BLaER1 treated with 17β-estradiol and CSF1 and Interleukin-3, amounts not matched to agents 10 nM and 100 nM (cell line): ENCODE data around the gene KDM4F.
"Not testable (repeated sequence)": the region's sequence is repeated elsewhere in the genome, so short reads cannot be mapped to it uniquely, and the experiment has no call there.

ENCODE experiments used
- H3K27ac ChIP-seq, 11 experiments: shearing (Covaris generic); formaldehyde crosslinking; 2 replicates each; pipeline ENCODE4 v1.8.1; 2022
- H3K27me3 ChIP-seq, 11 experiments: shearing (Covaris generic); formaldehyde crosslinking; 2 replicates each; pipeline ENCODE4 v1.8.1; 2022
- H3K36me3 ChIP-seq, 11 experiments: shearing (Covaris generic); formaldehyde crosslinking; 2 replicates each; pipeline ENCODE4 v1.8.1; 2022
- H3K4me1 ChIP-seq, 10 experiments: shearing (Covaris generic); formaldehyde crosslinking; 2 replicates each; pipeline ENCODE4 v1.8.1; 2022
- H3K4me2 ChIP-seq, 11 experiments: shearing (Covaris generic); formaldehyde crosslinking; 2 replicates each; pipeline ENCODE4 v1.8.1; 2022
- H3K4me3 ChIP-seq, 10 experiments: shearing (Covaris generic); formaldehyde crosslinking; 2 replicates each; pipeline ENCODE4 v1.8.1; 2022
- H3K9ac ChIP-seq, 11 experiments: shearing (Covaris generic); formaldehyde crosslinking; 2 replicates each; pipeline ENCODE4 v1.8.1; 2022
- H3K9me3 ChIP-seq, 11 experiments: shearing (Covaris generic); formaldehyde crosslinking; replicated peaks in 1 of 11; 2 replicates each; pipeline ENCODE4 v1.8.1; 2022
- H4K20me1 ChIP-seq, 11 experiments: shearing (Covaris generic); formaldehyde crosslinking; 2 replicates each; pipeline ENCODE4 v1.8.1; 2022
- Cebpa-rat ChIP-seq, 11 experiments: shearing (Covaris generic); IDR thresholded peaks; 2 replicates each; pipeline ENCODE4 v1.8.1; 2022

KDM4F gene

DNA sequence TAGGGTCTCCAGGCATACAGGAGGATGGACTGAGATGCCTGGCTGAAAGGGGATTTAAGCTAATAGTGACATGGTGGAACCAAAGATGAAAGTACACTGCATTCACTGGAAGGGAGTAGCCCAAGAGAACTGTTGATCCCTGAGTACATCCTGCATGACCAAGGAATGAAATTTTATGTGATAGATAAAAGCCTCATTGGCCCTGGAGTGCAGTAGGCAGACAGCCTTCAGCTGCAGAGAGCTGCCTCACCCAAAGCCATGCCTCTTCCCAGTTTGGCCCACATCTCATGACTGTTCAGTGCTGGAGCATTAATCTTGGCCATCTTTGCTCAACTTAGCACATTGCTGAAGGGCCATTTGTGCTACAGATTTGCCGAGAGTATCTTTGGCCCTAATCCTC, 16.2 kb upstream of the KDM4F start:
- H4K20me1 ChIP-seq, result no peaks in the 10 kb centered on the region
- H3K9me3 ChIP-seq, result peaks cover 9 to 14% (median 10%) of the 10 kb centered on the region in 11 experiments
- H3K4me3 ChIP-seq, result no peak overlapping the region
- H3K4me1 ChIP-seq, result no peaks in the 10 kb centered on the region
- H3K9ac ChIP-seq, result no peak overlapping the region
- no peaks in the 10 kb centered on the region for H3K36me3 ChIP-seq
- no peak overlapping the region for H3K4me2 ChIP-seq
- H3K27ac ChIP-seq, result no peak overlapping the region
- TF ChIP-seq Cebpa-rat (IDR thresholded peaks at IDR 0.05), result no peak
- H3K27me3 ChIP-seq, result no peaks in the 10 kb centered on the region

DNA sequence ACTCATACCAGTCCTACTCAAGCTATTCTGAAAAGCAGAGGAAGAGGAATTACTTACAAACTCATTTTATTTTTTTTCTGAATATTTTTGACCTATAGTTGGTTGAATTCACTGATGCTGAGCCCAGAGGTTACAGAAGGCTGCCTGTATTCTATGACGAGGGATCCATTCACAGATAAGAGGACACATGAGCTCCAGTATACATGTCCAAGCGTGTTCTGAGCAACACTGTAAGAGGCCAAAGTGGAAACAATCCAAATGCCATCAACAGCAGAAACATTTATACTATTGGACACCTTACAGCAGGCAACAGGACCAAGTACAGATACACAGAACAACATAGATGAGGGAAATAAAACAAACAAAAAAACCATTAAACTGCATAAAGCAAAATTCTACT, 13.9 kb upstream of the KDM4F start:
- H3K4me1 ChIP-seq, result no peaks in the 10 kb centered on the region
- H3K36me3 ChIP-seq, result no peaks in the 10 kb centered on the region
- no peak overlapping the region for H3K9ac ChIP-seq
- no peak for TF ChIP-seq Cebpa-rat (IDR thresholded peaks at IDR 0.05)
- no peak overlapping the region for H3K4me2 ChIP-seq
- no peaks in the 10 kb centered on the region for H4K20me1 ChIP-seq
- peaks cover 11 to 17% (median 13%) of the 10 kb centered on the region in 11 experiments for H3K9me3 ChIP-seq
- H3K4me3 ChIP-seq, result no peak overlapping the region
- H3K27me3 ChIP-seq, result no peaks in the 10 kb centered on the region
- no peak overlapping the region for H3K27ac ChIP-seq

DNA sequence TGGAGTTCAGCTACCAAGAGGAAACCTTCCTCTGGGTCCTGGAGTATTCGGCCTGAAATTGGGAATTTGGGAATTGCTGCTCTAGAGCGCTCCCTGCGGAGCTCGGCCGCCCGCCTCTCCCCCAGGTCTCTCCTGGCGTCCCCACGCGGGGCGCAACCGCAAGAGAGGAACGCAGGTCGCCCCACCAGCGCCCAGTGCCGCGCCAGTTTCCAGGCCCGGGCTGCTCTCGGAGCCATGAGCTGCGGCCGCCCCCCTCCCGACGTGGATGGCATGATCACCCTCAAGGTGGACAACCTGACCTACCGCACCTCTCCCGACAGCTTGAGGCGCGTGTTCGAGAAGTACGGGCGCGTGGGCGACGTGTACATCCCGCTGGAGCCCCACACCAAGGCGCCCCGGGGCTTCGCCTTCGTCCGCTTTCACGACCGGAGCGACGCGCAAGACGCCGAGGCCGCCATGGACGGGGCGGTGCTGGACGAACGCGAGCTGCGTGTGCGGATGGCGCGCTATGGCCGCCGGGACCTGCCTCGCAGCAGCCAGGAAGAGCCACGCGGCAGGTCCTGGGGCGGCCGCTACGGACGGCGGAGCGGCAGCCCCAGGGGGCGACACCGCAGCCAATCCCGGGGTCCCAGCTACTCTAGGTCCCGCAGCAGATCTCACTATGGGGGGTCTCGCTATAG, 11.7 kb upstream of the KDM4F start:
- H3K27ac ChIP-seq, H3K9ac ChIP-seq, H3K4me1 ChIP-seq, H3K4me3 ChIP-seq, H3K36me3 ChIP-seq, H3K27me3 ChIP-seq, H4K20me1 ChIP-seq, H3K4me2 ChIP-seq: not testable (repeated sequence)
- H3K9me3 ChIP-seq, result peaks cover 11 to 17% (median 13%) of the 10 kb centered on the region in 11 experiments

DNA sequence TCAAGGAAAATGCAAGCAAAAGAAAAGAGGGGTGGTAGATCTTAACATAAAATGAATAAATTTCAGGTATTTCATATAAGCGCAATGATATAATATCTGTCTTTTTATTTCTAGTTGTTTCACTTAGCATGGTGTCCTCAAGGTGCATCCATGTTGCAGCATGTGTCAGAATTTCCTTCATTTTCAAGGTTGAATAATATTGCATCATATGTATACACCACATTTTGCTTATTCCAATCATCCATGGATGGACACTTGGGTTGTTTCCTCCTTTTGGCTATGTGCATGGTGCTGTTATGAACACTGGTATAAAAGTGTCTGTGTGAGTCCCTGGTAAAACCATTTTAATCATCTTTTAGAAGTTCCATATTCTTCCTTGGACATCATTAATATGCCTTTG, 7.0 kb upstream of the KDM4F start:
- TF ChIP-seq Cebpa-rat (IDR thresholded peaks at IDR 0.05), result no peak
- H3K4me1 ChIP-seq, result peaks cover 0 to 4% (median 0%) of the 10 kb centered on the region in 10 experiments; a peak in 1 of 20 replicates
- H4K20me1 ChIP-seq, result no peaks in the 10 kb centered on the region
- no peak overlapping the region for H3K9ac ChIP-seq
- no peaks in the 10 kb centered on the region for H3K36me3 ChIP-seq
- no peaks in the 10 kb centered on the region for H3K27me3 ChIP-seq
- peaks cover 9 to 15% (median 11%) of the 10 kb centered on the region in 11 experiments for H3K9me3 ChIP-seq
- H3K4me2 ChIP-seq, result no peak overlapping the region
- H3K27ac ChIP-seq, result no peak overlapping the region
- no peak overlapping the region for H3K4me3 ChIP-seq

DNA sequence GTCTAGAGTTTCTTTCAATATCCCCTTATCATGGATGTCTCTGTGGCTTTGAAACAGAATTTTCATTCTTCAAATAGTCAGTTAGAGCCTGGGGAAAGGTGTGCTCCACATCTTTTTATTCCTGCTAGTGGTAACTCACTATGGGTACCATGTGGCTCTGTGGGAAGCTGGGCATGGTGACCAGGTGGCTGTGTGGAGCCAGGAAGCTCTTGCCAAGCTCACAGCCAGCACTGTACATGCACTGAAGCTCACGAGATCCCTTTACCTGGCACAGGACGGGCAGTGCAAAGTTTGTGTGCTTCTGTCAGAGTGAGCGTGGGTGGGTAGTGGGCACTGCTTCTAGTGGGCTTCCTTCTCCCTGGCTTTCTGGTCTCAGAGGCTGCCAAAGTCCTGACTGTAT, 6.3 kb upstream of the KDM4F start:
- Histone ChIP-seq H4K20me1 (no peaks in the 10 kb centered on the region), H3K27me3 (no peaks in the 10 kb centered on the region), H3K27ac (no peak overlapping the region), H3K4me1 (peaks cover 0 to 4% (median 0%) of the 10 kb centered on the region in 10 experiments; a peak in 1 of 20 replicates), H3K4me2 (no peak overlapping the region), H3K9ac (no peak overlapping the region), H3K36me3 (no peaks in the 10 kb centered on the region), H3K4me3 (no peak overlapping the region), H3K9me3 (peaks cover 3 to 8% (median 4%) of the 10 kb centered on the region in 11 experiments; a peak in 21 of 22 replicates)
- no peak for TF ChIP-seq Cebpa-rat (IDR thresholded peaks at IDR 0.05)

DNA sequence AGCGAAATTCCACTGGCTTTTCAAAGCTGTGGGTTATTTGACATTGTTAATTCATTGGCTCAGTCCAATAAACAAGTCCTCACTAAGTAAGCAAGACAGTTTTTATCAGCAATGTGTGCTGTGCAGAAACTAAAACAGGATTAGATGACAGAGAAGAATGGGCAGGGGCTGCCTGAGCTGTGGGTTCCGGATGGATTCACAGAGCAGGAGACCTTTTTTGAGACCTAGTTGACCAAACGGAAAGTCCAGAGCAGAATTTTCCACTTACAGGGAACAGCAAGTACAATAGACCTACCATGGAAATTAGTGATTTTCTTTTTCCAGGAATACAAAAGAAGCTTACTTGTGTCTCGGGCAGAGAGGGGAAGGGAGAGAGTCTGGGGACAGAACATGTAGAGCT, 5.2 kb upstream of the KDM4F start:
- no peak overlapping the region for H3K9ac ChIP-seq
- H4K20me1 ChIP-seq, result no peaks in the 10 kb centered on the region
- peaks cover 0 to 8% (median 0%) of the 10 kb centered on the region in 10 experiments; a peak in 5 of 20 replicates for H3K4me1 ChIP-seq
- no peak for TF ChIP-seq Cebpa-rat (IDR thresholded peaks at IDR 0.05)
- H3K4me2 ChIP-seq, result no peak overlapping the region
- no peaks in the 10 kb centered on the region for H3K9me3 ChIP-seq
- no peak overlapping the region for H3K4me3 ChIP-seq
- no peaks in the 10 kb centered on the region for H3K36me3 ChIP-seq
- H3K27ac ChIP-seq, result no peak overlapping the region
- no peaks in the 10 kb centered on the region for H3K27me3 ChIP-seq

DNA sequence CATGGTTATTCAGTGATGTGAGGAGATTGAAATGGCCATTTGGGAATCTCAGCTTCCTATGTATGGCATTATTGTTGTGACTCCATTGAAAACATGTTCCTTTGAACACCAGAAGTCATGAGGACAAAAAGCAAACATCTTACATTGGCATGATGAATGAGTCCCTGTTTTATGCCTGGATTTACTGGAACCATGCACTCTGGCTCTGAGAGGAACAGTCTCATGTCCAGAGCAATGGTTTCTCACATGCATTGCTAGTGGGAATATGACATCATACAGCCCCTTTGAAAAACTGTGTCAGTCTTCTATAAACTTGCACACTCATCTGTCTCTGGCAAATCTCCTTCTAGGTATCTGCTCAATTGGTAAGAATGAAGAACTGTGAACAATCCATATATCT, 3.4 kb upstream of the KDM4F start:
- Histone ChIP-seq H3K9ac (no peak overlapping the region), H3K4me3 (no peak overlapping the region), H4K20me1 (no peaks in the 10 kb centered on the region), H3K27me3 (no peaks in the 10 kb centered on the region), H3K36me3 (no peaks in the 10 kb centered on the region), H3K4me2 (no peak overlapping the region), H3K27ac (no peak overlapping the region), H3K4me1 (peaks cover 0 to 10% (median 0%) of the 10 kb centered on the region in 10 experiments; a peak in 5 of 20 replicates), H3K9me3 (peaks cover 0 to 9% (median 7%) of the 10 kb centered on the region in 11 experiments; a peak in 7 of 22 replicates)
- TF ChIP-seq Cebpa-rat (IDR thresholded peaks at IDR 0.05), result no peak

DNA sequence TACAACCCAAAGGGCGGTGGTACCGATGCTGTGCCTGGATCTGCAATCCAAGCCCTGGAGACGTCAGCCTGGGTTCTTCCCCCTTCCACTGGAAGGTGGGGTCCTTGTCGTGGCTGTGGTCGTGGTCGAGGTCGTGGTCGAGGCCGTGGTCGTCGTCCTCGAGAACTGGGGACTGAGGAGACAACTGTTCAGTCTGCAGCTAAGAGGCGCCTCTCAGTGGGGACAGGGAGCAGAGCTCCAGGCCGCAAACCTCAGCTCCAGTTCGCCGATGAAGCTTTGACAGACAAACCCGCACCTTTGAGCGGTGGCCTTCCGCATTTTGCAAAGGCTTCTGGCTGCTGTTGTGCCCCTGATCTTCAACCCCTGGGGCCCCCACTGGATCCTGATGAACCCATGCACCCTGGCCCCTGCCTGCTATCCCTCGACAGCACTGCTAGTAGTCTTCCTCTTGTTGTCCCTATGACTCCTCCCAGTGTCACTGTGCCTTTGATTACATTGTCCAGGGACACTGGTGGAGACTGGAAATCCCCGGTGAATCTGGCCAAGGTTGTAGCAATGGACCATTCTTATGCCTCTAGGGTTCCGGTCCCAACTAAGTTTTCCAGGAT, 1.5 kb downstream of the KDM4F start:
- TF ChIP-seq Cebpa-rat (IDR thresholded peaks at IDR 0.05), result no peak
- peaks cover 0 to 21% (median 11%) of the 10 kb centered on the region in 11 experiments; a peak in 9 of 22 replicates for H3K9me3 ChIP-seq
- H3K4me1 ChIP-seq, result peaks cover 0 to 14% (median 3%) of the 10 kb centered on the region in 10 experiments; a peak in 6 of 20 replicates
- H3K4me2 ChIP-seq, result no peak overlapping the region
- no peak overlapping the region for H3K9ac ChIP-seq
- H3K4me3 ChIP-seq, result no peak overlapping the region
- H3K36me3 ChIP-seq, result no peaks in the 10 kb centered on the region
- H4K20me1 ChIP-seq, result no peaks in the 10 kb centered on the region
- H3K27ac ChIP-seq, result no peak overlapping the region
- H3K27me3 ChIP-seq, result no peaks in the 10 kb centered on the region

DNA sequence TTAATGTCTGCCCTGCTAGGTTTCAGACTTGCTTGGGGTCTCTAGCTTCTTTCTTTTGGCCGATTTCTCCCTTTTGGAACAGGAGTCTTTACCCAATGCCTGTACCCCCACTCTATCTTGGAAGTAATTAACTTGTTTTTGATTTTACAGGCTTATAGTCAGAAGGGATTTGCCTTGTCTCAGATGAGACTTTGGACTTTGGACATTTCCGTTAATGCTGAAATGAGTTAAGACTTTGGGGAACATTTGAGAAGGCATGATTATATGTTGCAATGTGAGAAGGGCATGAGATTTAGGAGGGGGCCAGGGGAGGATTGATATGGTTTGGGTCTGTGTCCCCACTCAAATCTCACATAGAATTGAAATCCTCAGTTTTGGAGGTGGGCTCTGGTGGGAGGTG, 5.1 kb downstream of the KDM4F start:
- H3K9ac ChIP-seq, result no peak overlapping the region
- peaks cover 0 to 21% (median 11%) of the 10 kb centered on the region in 11 experiments; a peak in 9 of 22 replicates for H3K9me3 ChIP-seq
- TF ChIP-seq Cebpa-rat (IDR thresholded peaks at IDR 0.05), result no peak
- peak overlapping the region in 1 of 11 experiments; percentile 11; a peak in 1 of 22 replicates for H3K4me2 ChIP-seq
- no peaks in the 10 kb centered on the region for H3K36me3 ChIP-seq
- peaks cover 0 to 5% (median 1%) of the 10 kb centered on the region in 10 experiments; a peak in 3 of 20 replicates for H3K4me1 ChIP-seq
- no peaks in the 10 kb centered on the region for H4K20me1 ChIP-seq
- no peaks in the 10 kb centered on the region for H3K27me3 ChIP-seq
- H3K27ac ChIP-seq, result no peak overlapping the region
- H3K4me3 ChIP-seq, result no peak overlapping the region
